Iris pigment epithelial cell (primary cell): ENCODE measurements around the gene DPH7.
A peak's percentile ranks its signal among the peaks of the same experiment; 100 is the strongest.
"Not testable (repeated sequence)": the region's sequence is repeated elsewhere in the genome, so short reads cannot be mapped to it uniquely, and the experiment has no call there.

Experiments
- DNase-seq: peaks from one replicate; pipeline ENCODE4 v3.0.0-alpha.2; 2011; ENCODE audit warnings: low read depth

Gene DPH7

DNA sequence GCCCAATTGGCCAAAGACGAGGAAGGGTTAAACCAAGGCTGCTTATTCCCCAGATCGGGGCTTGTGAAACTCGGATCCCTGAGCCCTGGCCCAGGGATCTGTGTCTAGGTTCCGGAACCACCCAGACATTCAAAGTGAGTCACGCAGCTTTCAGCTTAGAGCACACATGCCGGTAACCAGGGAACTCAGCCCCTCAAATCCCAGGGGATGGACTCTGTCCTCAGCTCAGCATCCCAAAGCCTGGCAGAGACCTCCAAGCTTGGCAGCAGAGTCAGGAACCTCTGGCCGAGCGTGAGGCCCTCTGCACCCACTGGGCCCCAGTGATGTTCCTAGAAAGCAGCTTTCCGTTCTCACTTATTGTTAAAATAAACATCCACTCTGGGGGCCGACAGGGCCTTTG, 33.6 kb downstream of the DPH7 start:
- DNase-seq = peak; percentile 52

DNA sequence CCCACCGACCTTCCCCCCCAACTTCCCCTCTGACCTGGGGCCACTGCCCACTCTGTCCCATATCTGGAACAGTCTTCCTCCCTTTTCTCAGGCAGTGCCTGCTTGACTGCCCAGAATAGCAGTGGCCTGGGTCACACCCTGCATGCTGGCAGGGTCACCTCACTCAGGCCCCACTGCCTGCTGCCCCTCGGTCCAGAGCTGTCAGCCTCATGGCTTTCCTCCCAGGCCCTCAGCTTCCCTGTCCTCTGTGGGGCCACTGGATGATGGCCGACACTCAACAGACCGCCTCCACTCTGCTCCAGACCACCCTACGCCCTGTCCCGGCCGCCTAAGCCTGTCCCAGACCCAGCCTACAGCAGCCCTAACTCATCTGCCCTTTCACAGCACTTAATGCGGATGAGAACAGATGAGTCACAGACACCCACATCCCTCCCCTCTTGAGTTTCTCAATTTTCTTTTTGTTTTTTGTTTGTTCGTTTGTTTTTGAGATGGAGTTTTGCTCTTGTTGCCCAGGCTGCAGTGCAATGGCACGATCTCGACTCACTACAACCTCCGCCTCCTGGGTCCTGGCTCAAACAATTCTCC, 34.5 kb downstream of the DPH7 start:
- DNase-seq = peak; percentile 55

DNA sequence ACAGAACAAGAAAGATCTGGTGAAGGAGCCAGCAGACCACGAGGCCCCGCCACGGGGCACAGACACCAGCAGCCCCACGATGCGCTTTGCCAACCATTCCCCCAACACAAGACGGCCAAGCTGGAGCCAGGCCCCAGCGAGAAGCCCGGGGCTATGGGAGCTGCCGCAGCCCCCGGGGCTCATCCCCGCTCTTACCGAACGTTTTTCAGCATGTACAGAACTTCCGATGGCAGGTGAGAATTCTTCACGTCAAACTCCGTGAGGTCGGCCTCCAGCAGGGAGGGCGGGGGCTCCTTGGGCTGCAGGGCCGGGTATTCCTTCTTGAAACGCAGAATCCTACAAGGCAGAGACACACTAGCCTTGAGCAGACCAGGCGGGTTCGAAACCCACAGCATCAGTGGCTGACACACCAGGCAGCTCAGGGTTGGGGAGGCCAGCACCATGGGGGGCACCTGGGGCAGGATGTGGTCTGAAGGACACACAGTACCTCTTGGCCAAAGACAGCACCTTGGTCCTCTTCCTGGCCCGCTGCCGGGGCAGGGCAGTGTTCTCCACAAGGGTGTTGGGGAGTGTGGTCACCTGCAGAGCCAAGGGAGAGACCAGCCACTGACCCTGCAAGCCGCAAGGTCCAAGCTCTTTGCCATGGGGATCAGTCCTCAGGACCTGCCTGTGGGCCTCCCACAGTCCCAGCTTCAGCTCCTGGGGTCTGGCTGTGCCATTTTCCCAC, 35.3 kb downstream of the DPH7 start:
- no peak for DNase-seq

DNA sequence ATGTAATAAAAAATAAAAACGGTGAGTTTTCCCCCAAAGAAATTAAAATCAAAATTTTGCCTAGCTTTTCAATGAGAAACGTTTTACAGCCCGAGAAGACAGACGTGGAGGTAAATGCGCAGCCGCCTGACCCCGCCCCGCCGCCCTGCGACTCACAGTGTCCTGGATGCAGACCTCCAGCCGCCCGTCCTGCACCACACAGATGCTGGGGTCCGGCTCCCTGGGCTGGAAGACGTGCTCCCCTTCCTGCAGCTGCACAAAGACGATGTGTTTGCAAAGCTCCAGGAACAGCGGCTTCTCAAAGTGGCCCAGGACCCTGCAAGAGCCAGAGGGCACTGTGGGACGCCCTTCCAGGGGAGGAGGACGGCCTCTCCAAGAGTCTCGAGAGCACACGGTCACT, 36.2 kb downstream of the DPH7 start:
- no peak for DNase-seq

DNA sequence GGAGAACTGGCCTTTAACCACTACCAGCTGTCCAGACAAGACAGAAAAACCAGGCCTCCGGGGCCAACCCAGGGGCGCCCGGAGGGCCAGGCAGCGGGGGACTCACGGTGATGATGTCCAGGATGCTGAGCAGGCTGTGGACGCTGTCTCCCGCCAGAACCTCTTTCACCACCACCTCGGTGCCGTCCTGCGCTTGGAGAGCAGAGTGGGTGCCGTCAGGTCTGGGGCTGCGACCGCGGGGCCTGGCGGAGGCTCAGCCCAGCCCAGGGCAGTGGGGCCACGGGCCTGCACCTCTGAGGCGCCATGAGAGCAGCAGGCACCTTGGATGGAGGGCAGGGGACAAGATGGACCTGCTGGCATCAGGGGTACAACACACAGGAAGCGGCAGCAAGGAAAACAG, 38.2 kb downstream of the DPH7 start:
- no peak for DNase-seq

DNA sequence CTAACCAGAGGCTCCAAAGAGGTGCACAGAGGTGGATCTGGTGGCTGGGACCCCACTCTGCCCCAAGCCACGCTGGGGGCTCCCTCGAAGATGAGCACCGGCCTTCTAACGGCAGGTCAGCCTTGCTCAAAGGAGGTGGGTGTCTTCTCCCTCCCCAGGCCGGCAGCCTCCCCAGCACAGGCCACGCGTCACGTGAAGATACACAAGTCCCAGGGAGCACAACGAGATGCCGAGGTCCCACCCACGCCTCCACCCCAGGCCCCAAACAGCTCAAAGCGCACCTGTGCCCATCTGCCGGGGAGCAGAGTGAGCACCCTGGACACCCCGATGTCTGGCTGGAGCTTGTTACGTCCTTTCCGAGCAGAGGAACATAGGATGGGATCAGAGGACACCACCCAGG, 40.7 kb downstream of the DPH7 start:
- DNase-seq = no peak

DNA sequence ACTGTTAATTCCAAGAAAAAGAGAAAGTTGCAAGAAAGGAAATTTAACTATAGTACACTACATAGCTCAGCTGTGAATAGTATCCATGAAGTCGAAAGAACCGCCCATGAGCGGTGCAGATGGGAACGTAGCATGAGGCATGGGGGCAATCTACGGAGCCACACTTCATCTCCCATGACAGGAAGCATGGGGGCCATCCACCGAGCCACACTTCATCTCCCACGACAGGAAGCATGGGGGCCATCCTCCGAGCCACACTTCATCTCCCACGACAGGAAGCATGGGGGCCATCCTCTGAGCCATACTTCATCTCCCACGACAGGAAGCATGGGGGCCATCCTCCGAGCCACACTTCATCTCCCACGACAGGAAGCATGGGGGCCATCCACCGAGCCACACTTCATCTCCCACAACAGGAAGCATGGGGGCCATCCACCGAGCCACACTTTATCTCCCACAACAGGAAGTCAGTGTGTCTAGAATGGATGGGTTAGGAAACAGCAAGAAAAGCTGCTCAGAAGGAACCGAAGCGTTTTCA, 42.1 kb downstream of the DPH7 start:
- not testable (repeated sequence) for DNase-seq

DNA sequence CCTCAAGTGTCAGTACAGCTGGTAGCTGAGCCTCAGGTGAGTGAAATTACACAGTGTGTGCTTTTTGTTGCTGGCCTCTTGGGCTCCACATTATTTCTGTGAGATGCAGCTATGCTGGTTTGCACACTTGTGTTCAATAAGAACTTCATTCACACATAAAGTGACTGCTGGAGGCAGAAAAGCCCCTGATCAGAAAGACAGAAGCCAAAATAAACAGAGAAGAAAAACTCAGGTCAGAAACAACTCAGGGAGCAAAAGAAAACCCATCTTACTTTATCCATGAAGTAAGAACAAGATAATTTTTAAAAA, 43.7 kb downstream of the DPH7 start:
- no peak for DNase-seq

DNA sequence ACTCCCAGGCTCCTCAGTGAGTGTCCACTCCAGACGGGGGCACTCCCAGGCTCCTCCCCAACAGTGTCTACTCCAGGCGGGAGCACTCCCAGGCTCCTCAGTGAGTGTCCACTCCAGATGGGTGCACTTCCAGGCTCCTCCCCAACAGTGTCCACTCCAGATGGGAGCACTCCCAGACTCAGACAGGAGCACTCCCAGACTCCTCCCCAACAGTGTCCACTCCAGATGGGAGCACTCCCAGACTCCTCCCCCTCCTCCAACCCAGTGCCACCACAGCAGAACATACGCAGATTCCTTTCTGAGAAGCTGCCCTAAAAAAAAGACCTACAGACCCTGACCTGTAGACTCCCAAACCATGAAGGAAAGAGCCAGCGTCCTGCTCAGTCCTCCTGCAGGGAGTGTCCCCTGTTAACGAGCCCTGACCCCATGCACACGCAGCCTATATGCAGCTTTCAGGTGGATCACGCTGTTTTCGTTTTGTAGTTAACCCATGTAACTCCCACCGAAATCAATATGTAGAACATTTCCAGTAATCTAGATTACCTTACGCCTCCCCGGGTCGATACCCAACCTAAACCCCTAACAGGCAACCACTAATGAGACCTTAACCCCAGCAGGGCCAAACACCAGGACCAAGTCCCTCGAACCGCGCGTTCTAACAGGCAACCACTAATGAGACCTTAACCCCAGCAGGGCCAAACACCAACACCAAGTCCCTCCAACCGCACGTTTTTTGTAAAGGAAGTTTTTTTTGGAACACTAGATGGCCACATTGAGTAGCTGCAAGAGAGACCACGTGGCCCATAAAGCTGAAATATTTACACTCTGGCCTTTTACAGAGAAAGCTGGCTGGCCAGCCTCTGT, 44.2 kb downstream of the DPH7 start:
- DNase-seq = peak; percentile 67

DNA sequence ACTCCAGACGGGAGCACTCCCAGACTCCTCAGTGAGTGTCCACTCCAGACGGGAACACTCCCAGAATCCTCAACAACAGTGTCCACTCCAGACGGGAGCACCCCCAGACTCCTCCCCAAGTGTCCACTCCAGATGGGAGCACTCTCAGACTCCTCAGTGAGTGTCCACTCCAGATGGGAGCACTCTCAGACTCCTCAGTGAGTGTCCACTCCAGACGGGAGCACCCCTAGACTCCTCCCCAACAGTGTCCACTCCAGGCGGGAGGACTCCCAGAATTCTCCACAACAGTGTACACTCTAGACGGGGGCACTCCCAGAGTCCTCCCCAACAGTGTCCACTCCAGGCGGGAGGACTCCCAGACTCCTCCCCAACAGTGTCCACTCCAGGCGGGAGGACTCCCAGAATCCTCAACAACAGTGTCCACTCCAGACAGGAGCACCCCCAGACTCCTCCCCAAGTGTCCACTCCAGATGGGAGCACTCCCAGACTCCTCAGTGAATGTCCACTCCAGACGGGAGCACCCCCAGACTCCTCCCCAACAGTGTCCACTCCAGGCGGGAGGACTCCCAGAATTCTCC, 45.7 kb downstream of the DPH7 start:
- DNase-seq = not testable (repeated sequence)

DNA sequence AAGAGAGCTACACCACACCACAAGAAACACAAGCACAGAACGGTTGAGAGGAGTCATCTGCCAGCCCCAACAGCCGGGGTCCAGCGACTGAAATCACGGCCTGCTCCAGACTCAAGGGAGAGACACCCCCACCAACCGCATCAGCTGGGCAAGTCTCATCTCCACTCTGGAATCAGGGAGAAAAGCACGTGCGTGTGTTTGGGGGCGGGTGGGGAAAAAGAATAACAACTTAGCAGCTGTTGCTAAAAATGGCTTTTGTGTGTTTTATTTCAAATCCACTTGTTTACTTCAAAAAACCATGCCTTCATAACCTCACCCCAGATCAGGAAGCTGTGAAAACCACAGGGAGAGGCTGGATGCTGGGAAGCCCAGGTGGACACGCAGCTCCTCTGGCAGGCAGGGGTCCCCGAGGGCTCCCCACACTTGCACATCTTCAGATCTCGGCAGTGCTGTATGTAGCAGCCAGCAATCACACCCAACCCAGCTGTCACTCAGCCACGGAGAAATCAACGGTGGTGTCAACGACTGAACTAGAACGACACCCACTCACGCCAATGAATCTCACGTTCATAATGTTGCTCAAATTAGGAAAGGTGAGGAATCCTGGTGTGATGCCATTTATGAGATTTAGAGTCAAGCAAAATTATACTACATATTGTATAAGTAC, 47.5 kb downstream of the DPH7 start:
- no peak for DNase-seq

DNA sequence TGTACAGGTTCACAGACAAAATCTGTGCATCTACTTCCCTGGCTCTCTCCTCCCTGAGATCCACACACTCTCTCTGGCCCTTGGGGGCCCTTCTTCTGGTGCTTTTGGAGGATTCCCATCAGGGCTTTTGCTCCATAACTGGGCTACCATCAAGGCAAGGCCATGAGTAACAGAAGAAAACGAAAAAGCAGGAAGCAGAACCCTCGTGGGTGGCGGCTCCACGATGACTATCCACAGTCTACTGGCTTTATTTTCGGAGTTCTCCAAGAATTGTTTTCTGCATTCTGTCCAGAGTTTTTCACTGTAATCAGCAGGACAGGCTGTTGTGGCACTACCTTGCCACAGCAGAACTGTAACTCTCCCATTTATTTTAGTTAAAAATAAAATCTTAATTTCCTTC, 48.4 kb downstream of the DPH7 start:
- no peak for DNase-seq

DNA sequence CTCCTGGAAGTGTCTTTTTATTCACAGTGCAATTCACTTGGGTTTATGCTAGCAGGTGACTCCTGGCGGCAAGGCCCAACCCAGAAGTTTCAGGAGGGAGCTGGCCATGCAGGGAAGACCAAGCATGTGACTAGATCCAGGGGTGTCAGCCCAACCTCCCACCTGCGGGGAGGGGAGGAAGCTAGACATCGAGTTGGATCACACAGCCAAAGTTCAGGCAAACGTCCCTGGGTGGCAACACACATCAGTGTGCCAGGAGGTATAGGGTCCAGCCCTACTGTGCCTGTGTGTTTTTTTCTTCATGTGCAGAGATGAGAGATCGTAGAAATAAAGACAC, 53.8 kb downstream of the DPH7 start:
- no peak for DNase-seq

DNA sequence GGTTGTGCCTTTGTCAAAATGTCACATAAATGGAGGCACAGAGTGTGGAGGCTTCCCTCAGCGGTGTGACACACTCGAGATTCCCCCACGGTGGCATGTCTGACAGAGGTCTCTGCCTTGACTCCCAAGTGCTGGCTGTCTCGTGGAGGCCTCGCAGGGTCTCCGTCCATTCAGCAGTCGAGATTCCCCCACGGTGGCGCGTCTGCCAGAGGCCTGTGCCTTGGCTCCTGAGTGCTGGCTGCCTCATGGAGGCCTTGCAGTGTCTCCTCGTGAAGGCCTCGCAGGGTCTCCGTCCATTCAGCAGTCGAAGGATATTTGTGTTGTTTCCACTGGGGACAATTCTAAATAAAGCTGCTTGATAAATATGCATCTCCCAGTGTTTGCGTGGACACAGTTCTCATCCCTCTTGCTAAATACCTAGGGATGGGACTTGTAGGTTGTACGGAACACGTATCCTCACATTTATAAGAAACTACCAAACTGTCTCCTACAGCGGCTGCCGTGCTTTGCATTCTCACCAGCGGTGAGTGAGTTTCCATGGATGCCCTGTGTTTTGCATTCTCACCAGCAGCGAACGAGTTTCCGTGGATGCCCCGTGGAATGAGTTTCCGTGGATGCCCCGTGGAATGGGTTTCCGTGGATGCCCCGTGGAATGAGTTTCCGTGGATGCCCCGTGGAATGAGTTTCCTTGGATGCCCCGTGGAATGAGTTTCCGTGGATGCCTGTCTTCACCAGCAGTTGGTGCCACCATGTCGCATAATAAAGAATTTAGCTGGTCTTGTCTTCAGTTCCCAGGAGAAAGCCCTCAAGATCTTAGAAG, 54.4 kb downstream of the DPH7 start:
- no peak for DNase-seq

DNA sequence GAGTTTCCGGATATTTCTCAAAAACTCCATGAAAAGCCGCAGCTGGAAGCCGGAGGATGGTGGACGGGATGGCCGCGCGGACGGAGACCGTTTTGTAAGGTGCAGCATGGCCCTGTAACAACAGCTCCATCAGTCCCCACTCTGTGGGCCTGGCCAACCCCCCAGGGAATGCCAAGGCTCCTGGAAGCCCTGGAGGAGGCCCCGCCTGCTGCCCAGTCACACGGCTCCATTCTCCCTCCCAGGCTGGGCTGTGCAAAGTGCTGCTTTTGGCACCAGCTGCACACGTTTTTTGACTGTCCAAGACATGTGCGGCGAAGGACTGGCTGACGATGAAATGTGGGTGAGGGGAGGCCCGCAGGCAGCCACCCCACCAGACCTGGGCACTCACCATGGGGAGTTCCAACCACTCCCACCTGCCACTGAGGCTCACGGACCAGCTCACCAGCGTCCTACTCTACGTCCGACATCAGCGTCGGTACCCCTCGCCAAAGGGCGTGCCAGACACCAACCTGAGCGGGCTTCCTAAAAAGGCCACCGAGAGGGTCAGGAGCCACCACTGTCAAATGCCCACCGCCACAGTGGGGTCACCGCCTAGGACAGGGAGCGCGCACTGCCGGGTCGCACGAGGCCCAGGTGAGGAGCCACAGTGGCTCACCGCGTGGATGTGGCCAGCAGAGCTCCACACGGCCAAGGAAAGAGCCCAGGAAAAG, 55.8 kb downstream of the DPH7 start:
- DNase-seq = no peak

DNA sequence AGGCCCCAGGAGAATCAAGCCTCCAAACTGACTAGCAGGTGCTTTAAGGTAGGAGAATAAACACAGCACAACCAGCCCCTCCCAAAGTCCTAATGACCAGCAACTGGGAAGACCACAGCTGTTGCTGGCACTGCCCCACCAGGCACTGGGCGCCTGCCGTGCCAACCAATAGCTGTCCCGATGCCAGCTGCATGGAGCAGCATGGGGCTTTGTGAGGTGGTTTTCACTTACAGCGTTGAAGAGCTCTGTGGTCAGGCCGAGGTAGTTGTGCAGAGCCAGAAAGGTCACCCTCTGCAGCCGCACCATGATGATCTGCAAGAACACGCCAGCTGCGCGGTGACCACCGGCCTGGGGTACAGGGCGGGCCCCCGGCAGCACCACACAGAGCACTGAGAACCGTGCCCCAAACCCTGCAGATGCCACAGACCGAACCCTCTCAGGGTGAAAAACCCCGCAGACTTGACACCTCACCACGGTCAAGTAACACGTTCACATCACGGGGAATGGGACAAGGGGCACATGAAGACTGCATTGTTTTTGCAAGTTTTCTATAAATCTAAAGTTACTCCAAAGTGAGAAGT, 57.2 kb downstream of the DPH7 start:
- DNase-seq = no peak

DNA sequence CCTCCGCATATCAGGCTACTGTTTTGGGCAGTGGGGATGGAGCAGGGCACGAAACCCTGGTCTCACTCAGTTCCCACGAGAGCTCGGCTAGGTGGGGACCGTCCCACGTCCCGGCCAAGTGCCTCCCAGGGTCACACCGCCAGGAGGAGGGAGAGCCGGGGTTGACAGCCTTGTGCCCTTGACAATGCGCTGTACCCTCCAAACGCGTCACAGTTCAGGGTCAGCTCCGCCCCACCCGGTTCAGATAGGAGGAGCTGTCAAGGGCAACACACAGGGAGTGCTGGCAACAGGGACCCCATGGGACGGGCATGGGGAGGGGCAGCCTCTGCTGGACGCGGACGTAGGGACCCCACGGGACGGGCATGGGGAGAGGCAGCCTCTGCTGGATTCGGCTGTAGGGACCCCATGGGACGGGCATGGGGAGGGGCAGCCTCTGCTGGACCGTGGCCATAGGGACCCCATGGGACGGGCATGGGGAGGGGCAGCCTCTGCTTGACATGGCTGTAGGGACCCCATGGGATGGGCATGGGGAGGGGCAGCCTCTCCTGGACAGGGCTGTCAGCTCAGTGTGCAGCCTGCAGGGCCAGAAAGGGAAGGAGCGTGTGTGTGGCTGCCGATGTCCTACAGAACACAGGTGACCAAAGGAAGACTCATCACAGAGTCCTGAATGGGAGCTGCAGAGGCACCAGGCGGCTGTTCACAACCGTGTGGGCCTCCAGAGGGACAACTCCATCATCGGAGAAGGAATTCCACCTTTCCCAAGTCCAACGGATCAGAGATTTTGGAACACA, 57.9 kb downstream of the DPH7 start:
- DNase-seq = no peak

DNA sequence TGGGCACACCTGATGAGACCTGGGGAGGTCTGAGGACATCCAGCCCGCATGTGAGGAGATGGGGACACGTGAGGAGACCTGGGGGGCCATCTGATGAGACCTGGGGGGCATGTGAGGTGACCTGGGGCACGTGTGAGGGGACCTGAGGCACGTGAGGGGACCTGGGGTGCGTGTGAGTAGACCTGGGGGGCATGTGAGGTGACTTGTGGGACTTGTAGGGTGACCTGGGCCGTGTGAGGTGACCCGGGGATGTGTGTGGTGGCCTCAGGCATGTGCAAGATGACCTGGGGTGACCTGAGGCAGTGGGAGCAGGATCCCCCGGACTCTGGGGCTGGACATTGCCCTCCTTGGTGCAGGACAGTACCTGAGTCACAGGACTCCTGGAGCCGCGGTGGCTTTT, 59.2 kb downstream of the DPH7 start:
- DNase-seq = no peak

DNA sequence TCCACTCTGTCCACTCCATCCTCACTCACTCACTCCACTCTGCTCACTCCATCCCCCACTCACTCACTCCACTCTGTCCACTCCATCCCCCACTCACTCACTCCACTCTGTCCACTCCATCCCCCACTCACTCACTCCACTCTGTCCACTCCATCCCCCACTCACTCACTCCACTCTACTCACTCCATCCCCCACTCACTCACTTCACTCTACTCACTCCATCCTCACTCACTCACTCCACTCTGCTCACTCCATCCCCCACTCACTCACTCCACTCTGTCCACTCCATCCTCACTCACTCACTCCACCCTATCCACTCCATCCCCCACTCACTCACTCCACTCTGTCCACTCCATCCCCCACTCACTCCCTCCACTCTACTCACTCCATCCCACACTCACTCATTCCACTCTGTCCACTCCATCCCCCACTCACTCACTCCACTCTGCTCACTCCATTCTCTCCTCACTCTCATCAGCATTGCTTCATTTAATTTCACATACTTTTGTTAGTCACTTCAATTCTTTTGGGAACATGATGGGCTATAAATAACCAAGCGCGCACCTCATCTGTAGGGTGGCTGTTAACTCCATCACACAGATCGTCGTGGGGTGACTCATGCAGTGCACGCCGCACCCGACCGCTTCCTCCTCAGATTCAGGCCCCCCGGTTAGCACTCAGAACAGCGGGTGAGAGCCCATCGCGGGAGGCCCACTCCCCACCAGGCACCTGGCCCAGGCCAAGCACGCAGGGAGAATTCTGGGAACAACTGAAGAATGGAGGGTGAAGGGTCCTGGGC, 59.9 kb downstream of the DPH7 start:
- peak; percentile 25 for DNase-seq
